Activated CD8-positive, alpha-beta memory T cell treated with anti-CD3 and anti-CD28 coated beads, Interleukin-2, amount 50 U/mL, for 4 hours (primary cell): ENCODE measurements around the gene SHISA6.
"Not testable (repeated sequence)": the region's sequence is repeated elsewhere in the genome, so short reads cannot be mapped to it uniquely, and the experiment has no call there.

Experiments used
- DNase-seq: peaks from one replicate; pipeline ENCODE4 v3.0.0-alpha.2; 2020

The SHISA6 gene

GRCh38 chr17:11304568-11304967 is 63.6 kb downstream of the SHISA6 start:
- no peak for DNase-seq

GRCh38 chr17:11305524-11305923 is 64.5 kb downstream of the SHISA6 start:
- no peak for DNase-seq

DNA sequence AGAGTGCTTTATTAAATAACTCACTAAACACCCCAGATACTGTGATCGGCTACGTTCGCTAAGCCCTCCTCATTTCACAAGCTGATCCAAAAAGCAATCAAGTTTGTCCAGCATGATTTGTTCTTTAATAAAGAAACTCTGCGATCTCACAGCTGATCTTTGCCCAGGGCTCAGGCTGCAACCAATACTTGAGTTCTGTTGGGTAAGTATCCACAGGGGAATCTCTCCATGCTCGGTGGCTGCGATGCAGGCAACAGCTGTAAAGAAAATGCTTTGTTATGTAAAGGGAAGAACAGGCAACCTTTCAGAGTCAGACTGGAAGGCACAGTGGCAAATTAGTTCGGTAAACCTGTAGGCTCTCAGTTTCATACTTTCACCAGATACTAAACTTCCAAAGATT is 67.5 kb downstream of the SHISA6 start:
- DNase-seq: no peak

GRCh38 chr17:11309033-11309432 is 68.0 kb downstream of the SHISA6 start:
- DNase-seq: no peak

GRCh38 chr17:11309850-11310249 is 68.8 kb downstream of the SHISA6 start:
- DNase-seq: no peak

DNA sequence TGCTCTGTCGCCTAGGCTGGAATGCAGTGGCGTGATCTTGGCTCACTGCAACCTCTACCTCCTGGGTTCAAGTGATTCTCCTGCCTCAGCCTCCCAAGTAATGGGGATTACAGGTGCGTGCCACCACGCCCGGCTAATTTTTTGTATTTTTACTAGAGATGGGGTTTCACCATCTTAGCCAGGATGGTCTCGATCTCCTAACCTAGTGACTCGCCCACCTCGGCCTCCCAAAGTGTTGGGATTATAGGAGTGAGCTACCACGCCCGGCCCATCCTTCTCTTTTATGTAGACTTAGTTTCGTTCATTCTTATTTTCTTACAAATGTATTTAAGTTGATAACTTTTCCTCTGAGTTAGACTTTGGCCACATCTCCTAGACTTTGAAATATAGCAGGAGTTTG is 75.4 kb downstream of the SHISA6 start:
- not testable (repeated sequence) for DNase-seq

DNA sequence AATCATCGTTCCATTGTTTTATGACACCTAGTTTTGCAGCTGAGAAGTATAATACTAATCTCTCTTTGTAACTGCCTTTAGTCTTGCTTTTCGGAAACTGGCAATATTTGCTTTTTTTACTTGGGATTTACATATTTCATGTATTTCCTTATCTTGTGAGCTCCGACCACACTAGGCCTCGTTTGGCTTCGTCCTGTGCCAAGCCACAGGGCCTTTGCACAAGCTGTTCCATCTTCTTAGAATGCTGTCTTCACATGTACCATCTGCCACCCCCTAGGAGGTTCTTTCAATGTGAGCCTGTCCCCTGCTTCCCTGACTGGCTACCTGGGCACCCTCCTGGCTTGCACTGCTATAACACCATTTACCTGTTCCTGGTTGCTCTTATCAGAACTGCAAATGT is 77.2 kb downstream of the SHISA6 start:
- DNase-seq: no peak

GRCh38 chr17:11319894-11320293 is 78.9 kb downstream of the SHISA6 start:
- DNase-seq: no peak

DNA sequence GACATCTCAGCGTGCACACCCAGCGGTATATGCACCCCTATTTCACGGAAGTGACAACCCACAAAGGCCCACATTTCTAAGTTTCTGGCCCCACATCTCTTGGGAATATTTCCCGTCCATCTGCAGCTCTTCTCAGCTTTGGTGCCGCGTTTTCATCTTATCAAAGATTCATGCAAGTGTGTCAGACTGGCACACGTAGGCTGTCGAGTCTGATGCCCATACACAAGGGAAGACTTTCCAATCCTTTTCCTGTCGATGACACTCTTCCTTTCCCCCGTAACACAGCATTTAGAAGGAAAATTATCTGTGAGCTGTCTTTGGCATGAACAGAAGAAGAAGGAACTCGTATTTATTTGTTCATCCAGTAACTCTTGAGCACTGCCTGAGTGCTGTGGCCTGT is 83.0 kb downstream of the SHISA6 start:
- no peak for DNase-seq

- DNase-seq: no peak
These were observed 83.9 kb downstream of the SHISA6 start for GRCh38 chr17:11324846-11325420.

- DNase-seq: no peak
These were observed 85.5 kb downstream of the SHISA6 start for GRCh38 chr17:11326492-11326891.

GRCh38 chr17:11328770-11329169 is 87.8 kb downstream of the SHISA6 start:
- DNase-seq: no peak

DNA sequence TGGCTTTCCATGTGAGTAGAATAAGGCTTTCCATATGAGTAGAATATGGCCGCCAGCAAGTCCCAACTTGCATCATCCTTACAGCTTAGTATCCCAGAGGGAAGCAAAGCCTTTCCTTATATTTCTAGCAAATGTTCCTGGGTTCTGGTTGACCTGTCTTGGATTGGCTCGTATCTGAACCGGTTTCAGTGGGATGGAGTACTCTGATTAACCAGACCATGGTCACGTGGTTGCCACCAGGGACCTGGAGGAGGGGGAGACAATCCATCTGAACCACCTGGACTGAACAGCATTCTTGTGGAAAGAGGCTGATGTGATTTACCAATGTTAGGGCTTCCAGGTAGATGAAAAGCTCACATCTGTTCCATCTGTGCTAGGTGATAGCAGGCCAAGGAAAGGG is 89.0 kb downstream of the SHISA6 start:
- no peak for DNase-seq

DNA sequence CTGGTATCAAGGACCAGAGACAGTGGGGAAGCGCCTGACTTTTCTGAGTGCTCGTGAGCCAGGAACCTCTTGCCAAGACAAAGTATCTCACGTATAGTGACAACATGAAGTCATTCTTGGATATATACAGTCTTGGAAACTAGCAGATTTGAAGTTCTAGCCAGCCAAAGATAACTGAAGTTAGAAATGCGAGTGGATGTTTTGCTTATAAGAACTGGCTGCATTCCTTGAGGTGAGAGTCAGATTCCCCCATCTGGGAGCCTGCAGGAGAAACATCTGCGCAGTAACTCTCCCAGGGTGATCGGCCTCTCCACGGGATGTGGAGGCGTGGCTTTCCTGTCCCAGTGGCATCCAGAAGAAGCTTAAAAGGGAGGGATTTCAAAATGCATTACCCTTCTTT is 89.8 kb downstream of the SHISA6 start:
- DNase-seq: no peak

DNA sequence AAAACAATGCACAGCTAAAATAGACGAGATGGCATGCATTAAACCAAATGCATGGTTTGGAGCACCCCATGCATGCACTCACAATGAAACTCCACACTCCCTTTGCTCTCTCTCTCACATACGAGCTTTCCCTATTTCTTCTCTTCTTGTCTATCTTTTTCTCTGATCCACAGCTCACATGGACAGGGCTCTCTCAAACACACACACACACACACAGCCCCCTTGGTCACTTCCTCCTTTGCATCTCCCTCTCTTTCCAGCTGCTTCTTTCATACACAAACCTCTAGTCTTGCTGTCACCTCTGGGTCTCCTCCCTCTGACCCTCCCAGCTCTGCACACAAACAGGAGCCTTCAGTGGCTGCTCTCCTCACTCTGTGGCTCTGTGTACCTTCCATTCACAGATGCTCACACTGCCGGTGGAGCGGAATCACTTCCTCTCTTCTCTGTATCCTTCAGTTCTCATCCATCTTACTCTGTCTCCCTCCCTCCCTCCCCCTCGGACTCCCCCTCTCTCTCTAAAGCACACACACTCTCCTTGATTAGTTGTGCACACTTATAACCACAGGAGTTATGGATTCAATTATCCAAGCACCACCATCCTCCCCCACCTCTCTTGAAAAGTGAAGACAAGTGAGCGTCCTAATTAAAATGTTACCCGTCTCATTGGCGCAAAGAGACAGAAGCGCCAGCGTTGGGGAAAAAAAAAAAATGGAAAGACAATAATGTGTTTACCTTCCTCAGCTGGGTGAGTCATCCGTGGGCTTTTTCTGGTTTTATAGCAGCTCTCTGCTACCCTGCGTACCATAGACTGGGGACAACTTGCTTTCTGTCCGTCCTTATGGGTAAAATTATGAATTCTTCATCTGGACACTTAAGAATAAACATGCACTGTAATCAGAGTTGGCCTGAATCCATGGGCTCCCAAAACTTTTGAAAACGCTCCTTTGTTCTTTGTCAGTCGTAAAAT is 90.8 kb downstream of the SHISA6 start:
- DNase-seq: no peak

DNA sequence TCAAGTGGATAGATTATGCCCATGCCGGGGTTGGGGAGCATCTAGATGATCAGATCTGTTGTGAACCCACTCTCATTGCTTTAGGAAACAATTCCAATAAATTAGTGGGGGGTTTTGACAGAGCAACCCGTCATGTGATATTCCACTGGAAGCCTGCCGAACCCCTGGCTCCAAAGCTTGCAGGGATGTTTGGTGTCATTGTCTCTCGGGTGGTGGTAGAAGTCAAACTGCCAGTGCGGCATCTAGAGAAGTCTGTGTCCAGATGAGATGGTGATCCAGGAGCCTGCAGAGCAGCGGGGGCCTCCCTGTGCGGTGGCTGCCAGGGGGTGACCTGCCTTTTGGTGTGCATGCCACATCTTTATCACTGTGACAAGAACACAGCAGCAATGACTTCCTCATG is 91.7 kb downstream of the SHISA6 start:
- no peak for DNase-seq

DNA sequence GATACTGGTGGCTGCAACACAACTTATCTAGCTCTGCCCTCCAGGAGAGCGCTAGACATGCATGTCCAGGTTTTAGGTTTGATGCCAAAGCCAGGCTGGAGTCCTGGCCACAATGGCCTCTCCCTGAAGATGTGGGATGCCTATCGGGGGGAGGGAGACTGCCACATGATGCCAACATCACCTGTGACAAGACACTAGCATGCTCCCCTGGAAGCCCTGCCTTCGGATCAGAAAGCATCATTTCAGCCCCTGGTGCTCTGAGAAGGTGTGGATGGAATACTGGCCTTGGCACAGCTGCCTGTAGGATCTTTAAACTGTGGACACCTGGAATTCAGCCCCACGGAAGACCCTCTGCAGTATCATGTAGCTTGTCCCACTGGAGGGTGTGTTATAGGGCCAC is 93.5 kb downstream of the SHISA6 start:
- DNase-seq: no peak

DNA sequence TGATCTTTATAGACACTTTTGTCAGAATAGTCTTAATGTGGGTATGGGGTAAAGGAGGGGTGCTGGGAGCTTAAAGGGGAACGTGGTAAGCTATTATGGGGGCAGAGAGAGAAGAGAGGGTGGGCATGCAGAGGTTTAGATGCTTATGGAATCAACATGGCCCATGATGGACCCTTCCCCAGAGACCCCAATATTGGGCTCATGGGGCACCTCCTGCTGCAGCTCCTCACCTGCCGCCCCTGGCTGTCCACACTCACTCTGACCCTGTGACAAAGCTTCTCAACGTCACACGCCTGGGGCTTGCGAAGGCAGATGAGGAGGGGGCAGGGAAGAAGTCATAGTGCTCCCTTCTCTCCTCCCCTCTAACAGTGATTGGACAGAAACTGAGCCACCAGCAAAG is 95.3 kb downstream of the SHISA6 start:
- DNase-seq: no peak

- DNase-seq: no peak
These were observed 99.8 kb downstream of the SHISA6 start for GRCh38 chr17:11340803-11341202.

DNA sequence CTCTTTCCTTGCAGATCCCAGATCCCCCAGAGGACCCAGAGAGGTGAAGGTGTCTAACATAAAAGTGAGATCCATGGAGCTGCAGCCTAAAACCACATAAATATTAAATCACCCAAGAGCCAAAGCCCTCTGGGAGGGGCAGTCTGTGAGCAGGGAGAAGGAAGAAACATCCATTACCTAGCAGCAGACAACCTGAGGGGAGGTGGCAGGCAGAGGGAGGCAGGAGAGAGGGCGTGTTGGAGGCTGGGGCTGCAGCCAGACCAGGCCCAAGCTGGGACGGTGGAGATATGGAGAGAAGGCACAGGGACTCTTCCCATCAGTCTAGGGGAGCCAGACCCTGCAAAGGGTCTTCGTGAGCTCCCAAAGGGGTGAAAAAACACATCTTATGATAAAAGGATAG is 101.1 kb downstream of the SHISA6 start:
- DNase-seq: no peak

DNA sequence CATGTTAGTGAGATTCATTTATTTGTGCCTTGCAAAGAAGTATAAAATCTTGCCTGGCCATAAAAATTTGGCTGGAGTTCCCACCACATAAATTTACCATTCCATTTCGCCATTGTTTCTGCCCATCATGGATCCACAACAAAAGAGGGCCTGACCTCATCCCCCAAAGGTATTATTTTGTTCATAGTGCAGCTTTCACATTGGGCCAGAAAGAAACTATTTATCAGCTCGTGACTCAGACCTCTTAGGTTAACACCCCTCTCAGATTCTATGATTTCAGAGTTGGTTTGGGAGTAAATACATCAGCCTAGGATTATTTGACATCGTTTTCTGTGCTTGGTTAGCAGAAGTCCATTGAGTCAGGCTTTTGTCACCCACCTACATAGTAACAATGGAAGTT is 108.1 kb downstream of the SHISA6 start:
- DNase-seq: no peak

DNA sequence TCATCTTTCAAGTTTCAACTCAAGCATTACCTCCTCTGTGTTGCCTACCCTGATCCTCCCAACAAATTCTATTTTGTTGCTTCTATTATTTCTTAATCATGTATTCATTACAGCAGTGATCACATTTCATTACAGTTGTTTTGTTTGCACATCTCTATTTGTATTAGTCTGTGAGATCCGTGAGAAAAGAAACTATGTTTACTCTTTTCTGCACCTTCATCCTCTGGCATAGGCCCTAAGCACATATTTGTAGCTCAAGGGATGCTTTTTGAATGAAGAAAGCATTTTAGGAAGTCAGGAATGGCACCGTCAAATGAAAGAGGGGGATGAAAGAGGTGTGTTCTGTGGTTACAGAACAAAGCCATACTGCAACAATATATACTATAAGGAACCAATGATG is 110.5 kb downstream of the SHISA6 start:
- DNase-seq: no peak

DNA sequence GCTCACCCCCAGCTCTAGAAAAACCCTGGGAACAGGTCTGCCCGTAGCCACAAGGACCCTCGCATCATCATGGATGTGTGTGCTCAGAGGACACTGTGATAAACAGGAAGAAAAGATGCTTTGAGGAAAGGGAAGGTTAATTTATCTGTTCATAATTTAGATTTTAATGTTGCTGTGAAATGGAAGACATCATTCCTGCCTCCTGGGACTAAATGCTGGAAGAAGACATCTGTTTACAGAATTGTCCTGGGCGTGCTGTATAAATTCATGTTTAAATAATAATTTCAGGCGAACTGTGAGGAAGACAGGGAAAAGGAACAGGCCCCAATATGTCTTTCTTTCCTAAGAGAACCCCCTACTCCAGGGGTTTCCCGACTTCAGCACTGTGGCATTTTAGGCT is 112.6 kb downstream of the SHISA6 start:
- no peak for DNase-seq

DNA sequence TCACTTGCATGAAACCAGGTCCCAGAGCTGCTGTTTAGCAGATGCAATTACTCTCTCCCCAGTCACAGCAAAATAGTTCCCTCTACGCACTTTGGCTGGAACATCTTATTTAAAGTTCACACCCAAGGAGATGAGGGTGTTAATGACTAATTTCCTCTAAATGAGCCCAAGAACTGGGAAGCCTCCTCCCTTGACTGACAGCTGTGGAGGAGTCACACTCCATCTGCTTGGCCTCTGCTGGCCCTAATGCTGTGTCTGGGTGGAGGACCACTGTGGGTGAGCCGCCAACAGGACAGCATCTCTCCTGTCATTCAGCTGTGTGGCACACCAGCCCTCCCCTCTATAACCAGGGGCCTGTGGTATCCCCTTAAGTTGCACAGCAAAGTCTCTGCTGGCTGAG is 115.4 kb downstream of the SHISA6 start:
- no peak for DNase-seq
